H1 (cell line): ENCODE data around the gene KIF1C.

Experiments used
- ATF2 ChIP-seq: IDR thresholded peaks from 2 replicates; pipeline ENCODE4 v1.6.1; 2012; ENCODE audit warnings: low read length, inconsistent platforms
- CHD7 ChIP-seq: fragments of 300-600 bp; sonication (generic); IDR thresholded peaks from 2 replicates; pipeline ENCODE4 v1.7.1; 2012; ENCODE audit warnings: low read length, moderate library complexity, mild to moderate bottlenecking, inconsistent platforms; ENCODE audit not compliant: insufficient replicate concordance
- POU5F1 ChIP-seq: IDR thresholded peaks from 2 replicates; pipeline ENCODE4 v1.6.1; 2011; ENCODE audit warnings: low read depth, mild to moderate bottlenecking, low read length, moderate library complexity
- SIN3A ChIP-seq, 2 experiments: IDR thresholded peaks in 1 of 2; conservative IDR thresholded peaks in 1 of 2; 2 replicates each; pipeline ENCODE4 v1.6.1; 2011 to 2012; ENCODE audit warnings: low read length in 2 of 2, improper control_type of control experiment in 1 of 2, low read depth in 1 of 2, mild to moderate bottlenecking in 1 of 2
- YY1 ChIP-seq: IDR thresholded peaks from 2 replicates; pipeline ENCODE4 v1.6.1; 2011; ENCODE audit warnings: low read depth, mild to moderate bottlenecking, low read length
- TF ChIP-seq, protein P1 (sequence below): IDR thresholded peaks from 2 replicates; pipeline ENCODE4 v1.6.1; 2012; ENCODE audit warnings: inconsistent platforms

DNA sequence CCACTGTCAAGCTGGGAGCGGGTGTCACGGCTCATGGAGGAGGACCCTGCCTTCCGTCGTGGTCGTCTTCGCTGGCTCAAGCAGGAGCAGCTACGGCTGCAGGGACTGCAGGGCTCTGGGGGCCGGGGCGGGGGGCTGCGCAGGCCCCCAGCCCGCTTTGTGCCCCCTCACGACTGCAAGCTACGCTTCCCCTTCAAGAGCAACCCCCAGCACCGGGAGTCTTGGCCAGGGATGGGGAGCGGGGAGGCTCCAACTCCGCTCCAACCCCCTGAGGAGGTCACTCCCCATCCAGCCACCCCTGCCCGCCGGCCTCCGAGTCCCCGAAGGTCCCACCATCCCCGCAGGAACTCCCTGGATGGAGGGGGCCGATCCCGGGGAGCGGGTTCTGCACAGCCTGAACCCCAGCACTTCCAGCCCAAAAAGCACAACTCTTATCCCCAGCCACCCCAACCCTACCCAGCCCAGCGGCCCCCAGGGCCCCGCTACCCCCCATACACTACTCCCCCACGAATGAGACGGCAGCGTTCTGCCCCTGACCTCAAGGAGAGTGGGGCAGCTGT lies 25.9 kb downstream of the KIF1C start:
- TF ChIP-seq CHD7, result no peak
- TF ChIP-seq YY1, result no peak
- TF ChIP-seq ATF2, result no peak
- no peak for TF ChIP-seq POU5F1
- no peak for TF ChIP-seq SIN3A (conservative IDR thresholded peaks at IDR 0.05 in 1 of 2, IDR thresholded peaks at IDR 0.05 in 1 of 2; ENCODE audit: low read depth in 1 of 2, low read length in 2 of 2)
- TF ChIP-seq, protein P1, sequence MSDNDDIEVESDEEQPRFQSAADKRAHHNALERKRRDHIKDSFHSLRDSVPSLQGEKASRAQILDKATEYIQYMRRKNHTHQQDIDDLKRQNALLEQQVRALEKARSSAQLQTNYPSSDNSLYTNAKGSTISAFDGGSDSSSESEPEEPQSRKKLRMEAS, result no peak
